WERI-Rb-1 (cell line): ENCODE data around the gene USP22.

Source experiments
- DNase-seq: peaks from one replicate; pipeline ENCODE4 v3.0.0-alpha.2; 2020
- H3K27ac ChIP-seq: fragments of 250-450 bp; sonication (Bioruptor Pico); 2 replicates; pipeline ENCODE4 v1.5.1; 2020; ENCODE audit warnings: mild to moderate bottlenecking, moderate library complexity
- H3K27me3 ChIP-seq: fragments of 250-450 bp; sonication (Bioruptor Pico); 2 replicates; pipeline ENCODE4 v1.5.1; 2021; ENCODE audit warnings: mild to moderate bottlenecking, low read depth, moderate library complexity; ENCODE audit not compliant: insufficient read depth, severe bottlenecking
- H3K36me3 ChIP-seq: fragments of 250-450 bp; sonication (Bioruptor Pico); 2 replicates; pipeline ENCODE4 v1.5.1; 2020; ENCODE audit warnings: mild to moderate bottlenecking, moderate library complexity
- H3K4me3 ChIP-seq: 2 replicates; pipeline ENCODE4 v1.5.1; 2011; ENCODE audit warnings: low read depth, mild to moderate bottlenecking, control low read depth, low read length
- H3K9me3 ChIP-seq: fragments of 250-450 bp; sonication (Bioruptor Pico); 2 replicates; pipeline ENCODE4 v1.5.1; 2021; ENCODE audit warnings: mild to moderate bottlenecking, moderate library complexity; ENCODE audit not compliant: severe bottlenecking
- CTCF ChIP-seq: IDR thresholded peaks from 2 replicates; pipeline ENCODE4 v1.5.1; 2011; ENCODE audit warnings: low read depth, mild to moderate bottlenecking, control low read depth, inconsistent platforms, low read length

The USP22 gene

DNA sequence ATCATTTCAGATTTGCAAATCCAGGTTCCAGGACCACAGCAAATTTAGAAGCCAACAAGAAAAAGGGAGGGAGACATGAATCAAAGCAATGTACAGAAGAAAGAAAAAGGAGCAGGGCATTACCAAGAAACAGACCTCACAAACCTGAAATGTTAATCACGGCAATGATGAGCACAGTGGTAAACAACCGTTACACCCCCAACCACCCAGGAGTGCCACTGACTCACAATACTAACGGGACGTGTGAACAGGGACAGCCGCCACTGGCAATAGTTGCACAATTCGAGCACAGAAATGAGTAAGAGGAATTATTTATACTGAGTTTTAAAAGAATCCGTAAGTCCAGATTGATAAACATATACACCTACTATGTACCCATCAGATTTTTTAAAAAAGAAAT, 13.8 kb downstream of the USP22 start:
- H3K9me3 ChIP-seq = no peaks in the 10 kb centered on the region
- peaks cover 75% of the 10 kb centered on the region for H3K36me3 ChIP-seq
- H3K27me3 ChIP-seq = no peaks in the 10 kb centered on the region
- no peak for TF ChIP-seq CTCF
- H3K27ac ChIP-seq = no peak overlapping the region
- DNase-seq = no peak
- H3K4me3 ChIP-seq = no peak overlapping the region

- no peak overlapping the region for H3K27ac ChIP-seq
- H3K36me3 ChIP-seq = peaks cover 80% of the 10 kb centered on the region
- H3K9me3 ChIP-seq = no peaks in the 10 kb centered on the region
- no peaks in the 10 kb centered on the region for H3K27me3 ChIP-seq
- DNase-seq = no peak
- no peak for TF ChIP-seq CTCF
- H3K4me3 ChIP-seq = no peak overlapping the region
These were observed 14.6 kb downstream of the USP22 start for GRCh38 chr17:21028192-21028591.

GRCh38 chr17:21027031-21027430, 15.8 kb downstream of the USP22 start:
- H3K27me3 ChIP-seq = no peaks in the 10 kb centered on the region
- H3K27ac ChIP-seq = no peak overlapping the region
- DNase-seq = no peak
- H3K9me3 ChIP-seq = no peaks in the 10 kb centered on the region
- no peak overlapping the region for H3K4me3 ChIP-seq
- H3K36me3 ChIP-seq = peaks cover 83% of the 10 kb centered on the region
- no peak for TF ChIP-seq CTCF

GRCh38 chr17:21025451-21025850, 17.4 kb downstream of the USP22 start:
- Histone ChIP-seq H3K4me3 (no peak overlapping the region), H3K9me3 (no peaks in the 10 kb centered on the region), H3K36me3 (peaks cover 89% of the 10 kb centered on the region), H3K27ac (no peak overlapping the region), H3K27me3 (no peaks in the 10 kb centered on the region)
- DNase-seq = no peak
- TF ChIP-seq CTCF = no peak

DNA sequence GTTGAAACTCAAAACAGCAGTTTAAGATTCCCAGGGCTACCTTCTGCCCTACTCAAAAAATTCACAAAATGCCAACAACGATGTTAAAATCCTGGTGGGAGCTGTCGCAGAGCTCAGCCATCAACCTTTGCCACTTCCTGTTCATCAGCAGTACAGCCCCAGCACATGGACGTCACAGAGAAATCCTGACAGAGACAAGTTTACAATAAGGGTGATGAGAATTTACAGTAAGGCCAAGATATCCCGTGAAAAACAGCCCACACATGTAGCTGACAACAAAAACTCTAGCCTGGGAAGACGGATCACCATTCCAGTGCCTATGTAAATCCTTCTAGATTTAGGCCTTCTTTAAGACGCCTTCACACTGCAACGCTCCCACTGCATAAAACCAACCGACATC, 18.8 kb downstream of the USP22 start:
- TF ChIP-seq CTCF = no peak
- Histone ChIP-seq H3K9me3 (no peaks in the 10 kb centered on the region), H3K36me3 (peaks cover 93% of the 10 kb centered on the region), H3K27ac (no peak overlapping the region), H3K27me3 (no peaks in the 10 kb centered on the region), H3K4me3 (no peak overlapping the region)
- DNase-seq = no peak

GRCh38 chr17:21021208-21021803, 21.5 kb downstream of the USP22 start:
- Histone ChIP-seq H3K36me3 (peaks cover 99% of the 10 kb centered on the region), H3K9me3 (no peaks in the 10 kb centered on the region), H3K4me3 (no peak overlapping the region), H3K27ac (no peak overlapping the region), H3K27me3 (no peaks in the 10 kb centered on the region)
- no peak for TF ChIP-seq CTCF
- no peak for DNase-seq
